Measurements from ENCODE around the gene LPXN.
A peak's percentile ranks its signal among the peaks of the same experiment; 100 is the strongest.
"Not testable (repeated sequence)": the region's sequence is repeated elsewhere in the genome, so short reads cannot be mapped to it uniquely, and the experiment has no call there.

Gene LPXN

DNA sequence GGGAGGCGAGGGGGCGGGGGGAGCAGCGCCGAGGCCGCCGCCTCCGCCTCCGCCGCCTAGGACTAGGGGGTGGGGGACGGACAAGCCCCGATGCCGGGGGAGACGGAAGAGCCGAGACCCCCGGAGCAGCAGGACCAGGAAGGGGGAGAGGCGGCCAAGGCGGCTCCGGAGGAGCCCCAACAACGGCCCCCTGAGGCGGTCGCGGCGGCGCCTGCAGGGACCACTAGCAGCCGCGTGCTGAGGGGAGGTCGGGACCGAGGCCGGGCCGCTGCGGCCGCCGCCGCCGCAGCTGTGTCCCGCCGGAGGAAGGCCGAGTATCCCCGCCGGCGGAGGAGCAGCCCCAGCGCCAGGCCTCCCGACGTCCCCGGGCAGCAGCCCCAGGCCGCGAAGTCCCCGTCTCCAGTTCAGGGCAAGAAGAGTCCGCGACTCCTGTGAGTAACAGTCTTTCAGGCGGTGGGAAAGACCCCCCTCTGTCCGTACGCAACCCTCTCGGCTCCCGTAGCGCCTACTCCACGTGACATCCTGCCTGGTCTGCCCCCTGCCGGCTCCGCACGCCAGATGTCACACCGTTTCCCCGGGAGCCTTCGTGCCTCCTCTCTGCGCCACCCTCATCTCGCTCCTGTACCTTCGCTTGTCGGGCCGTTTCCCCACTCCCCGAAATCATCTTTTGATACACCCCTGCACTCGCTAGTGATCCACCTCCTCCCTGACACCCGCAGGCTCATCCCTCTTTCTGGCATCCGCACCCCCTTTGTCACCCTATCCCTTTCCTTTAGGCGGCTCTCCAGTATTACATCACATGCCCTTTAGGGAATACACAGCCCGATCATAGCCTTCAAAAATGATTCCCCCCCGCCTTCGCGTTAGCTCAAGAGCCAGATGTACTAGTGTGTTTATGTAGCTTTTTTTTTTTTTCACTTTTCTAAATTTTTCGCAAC, 3.8 kb upstream of the LPXN start:
- peak; percentile 73 for DNase-seq (ENCODE audit: low read depth)

DNA sequence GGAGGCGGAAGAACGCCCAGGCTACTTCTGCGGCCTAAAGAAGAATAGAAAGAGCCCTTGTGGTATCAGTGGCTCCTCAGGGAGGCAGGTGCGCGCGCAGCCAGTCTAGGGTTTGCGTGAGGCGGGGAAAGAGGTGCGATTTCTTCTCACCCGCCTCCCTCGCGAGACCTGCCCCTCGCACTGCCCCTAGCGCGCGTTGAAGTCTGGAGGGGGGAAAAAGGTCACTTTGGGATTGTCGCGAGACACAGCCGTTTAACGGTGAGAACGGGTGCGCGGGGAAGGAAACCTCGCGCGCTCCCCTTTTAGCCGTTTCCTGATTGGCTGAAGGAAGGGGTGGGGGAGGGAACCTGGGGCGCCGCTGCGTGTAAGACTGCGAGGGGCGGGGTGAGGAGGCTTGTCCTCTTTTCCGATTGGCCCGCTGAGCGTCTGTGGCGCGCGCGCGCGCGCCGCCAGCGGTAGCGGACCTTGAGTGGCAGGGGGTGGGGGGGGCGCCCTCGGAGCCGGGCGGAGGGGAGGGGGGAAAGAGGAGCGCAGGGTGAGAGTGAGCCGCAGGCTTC, 3.1 kb upstream of the LPXN start, which contains the start of gene ZFP91:
Gene ZFP91 (plus strand): TSS at position 429 of the 557 bp plus-strand sequence. CDS start 219 bp downstream, outside the sequence.
- DNase-seq (ENCODE audit: low read depth): peak; percentile 96

DNA sequence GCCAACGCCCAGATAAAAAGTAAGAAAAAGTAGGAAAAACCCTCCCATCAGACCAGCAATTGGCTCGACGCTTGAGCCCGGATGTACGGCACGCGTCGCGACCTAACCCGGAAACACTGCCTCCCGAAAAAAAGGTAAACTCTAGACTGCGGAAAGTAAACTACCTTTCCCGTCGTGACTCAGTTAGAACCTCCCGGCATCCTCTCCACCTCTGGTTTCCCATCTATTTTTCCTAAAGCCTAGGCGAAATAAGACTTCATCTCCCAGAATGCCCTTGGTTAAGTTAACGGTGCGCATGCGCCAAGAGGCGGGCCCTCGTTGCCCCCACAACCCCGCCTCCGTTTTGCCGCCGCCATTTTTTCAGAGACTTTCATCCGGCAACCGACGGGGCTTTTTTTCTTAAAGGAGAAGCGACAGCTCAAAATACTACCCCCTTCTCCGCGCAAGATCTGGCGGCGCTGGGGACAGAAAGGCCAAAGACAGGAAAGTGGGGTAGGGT, 2.5 kb upstream of the LPXN start:
- peak; percentile 94 for DNase-seq (ENCODE audit: low read depth)

DNA sequence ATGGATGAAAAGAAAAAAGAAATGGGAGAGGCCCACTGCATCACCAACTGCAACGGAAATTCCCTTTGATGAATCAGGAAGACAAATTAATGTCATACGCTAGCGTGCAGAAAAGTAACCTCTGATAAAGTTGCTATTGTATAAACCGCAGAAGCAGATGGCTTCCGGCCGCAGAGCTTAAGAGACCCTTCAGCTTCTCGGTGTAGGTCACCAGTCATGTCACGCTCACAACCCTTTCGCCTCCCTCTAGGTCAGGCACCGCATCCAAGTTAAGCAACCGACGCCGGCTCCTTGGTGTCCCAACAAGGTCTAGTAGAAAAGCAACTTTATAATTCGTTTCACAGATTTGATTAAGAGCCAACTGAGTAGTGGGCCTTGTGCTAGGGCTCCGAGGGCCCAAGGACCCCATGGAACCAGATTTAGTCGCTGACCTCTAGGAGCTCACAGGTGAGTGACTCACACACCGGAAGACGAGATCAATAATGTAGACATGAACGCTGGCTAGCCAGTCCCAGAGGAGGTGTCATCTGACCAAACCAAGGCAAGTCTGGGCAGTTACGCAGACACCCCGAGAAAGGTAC, 2.0 kb upstream of the LPXN start:
- peak; percentile 74 for DNase-seq (ENCODE audit: low read depth)

DNA sequence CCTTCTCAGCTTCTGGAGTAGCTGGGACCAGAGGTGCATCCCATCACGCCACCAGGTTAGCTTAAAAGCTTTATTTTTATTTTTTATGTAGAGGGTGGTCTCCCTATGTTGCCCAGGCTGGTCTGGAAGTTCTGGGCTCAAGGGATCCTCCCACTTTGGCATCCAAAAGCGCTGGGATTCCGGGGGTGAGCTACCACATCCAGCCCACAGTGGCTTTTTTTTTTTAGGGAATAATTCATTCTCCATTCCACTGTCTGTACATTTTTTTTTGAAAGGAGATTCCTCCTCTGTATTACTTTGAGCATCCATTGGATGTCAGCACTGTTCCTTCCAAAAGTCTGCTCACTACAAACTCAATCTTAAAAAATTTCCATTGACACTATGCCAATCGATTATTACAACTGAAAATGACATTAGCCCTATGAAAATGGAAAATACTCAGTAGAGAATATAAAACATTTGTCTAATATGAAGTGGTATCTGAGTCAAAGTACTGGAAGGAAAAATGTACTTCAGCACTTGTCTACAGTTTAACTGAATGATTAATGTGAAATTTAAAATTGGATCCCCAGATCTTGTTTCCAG, 1.3 kb upstream of the LPXN start:
- DNase-seq (ENCODE audit: low read depth): peak; percentile 42

DNA sequence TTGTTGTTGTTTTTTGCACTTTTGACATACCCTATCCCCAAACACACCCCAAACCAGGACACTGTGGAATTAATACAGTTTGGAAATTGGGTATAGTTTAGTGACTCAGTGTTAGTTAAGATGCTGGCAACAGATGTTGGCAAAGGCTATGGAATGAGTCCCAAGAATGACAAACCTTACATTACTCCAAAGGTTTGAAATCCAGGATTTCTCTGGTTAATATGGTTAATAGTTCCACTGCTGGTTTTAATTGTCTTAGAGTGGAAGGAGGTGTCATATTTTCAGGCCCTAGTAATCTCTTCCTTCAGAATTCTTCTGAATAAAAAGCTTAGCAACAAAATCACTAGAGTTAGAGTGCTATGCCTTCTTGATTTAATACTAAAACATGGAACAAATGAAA, 775 bp downstream of the LPXN start:
- DNase-seq (ENCODE audit: low read depth): peak; percentile 29

DNA sequence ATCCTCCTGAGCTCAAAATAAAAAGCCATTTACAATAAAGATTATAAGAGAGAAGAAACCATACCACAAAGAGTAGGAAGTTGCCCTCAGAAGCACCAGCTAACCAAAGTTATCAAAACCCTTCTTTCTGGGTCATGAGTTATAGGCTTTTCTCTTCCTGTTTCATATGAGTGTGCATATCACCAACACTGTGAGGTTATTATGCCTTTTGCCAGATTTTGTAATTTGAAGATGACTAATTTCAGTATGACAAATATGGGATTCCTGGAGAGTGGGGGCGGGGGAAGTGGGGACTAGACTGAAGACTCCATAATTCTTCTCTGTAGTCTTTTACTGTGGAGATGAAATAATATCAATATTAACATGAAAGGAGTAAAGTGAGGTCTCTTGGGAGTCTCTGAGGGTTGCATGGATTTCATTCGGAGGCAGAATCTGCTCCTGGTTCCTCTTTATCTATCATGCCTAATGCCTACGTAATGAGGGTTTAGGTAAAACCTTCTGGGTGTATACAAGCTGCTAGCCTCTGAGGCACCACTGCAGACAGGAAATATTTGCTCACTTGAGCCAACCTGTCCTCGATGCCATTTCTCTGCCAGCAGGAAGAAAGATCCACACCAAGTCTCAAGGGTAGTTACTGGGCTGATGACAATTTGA, 2.1 kb downstream of the LPXN start:
- DNase-seq (ENCODE audit: low read depth): peak; percentile 76

DNA sequence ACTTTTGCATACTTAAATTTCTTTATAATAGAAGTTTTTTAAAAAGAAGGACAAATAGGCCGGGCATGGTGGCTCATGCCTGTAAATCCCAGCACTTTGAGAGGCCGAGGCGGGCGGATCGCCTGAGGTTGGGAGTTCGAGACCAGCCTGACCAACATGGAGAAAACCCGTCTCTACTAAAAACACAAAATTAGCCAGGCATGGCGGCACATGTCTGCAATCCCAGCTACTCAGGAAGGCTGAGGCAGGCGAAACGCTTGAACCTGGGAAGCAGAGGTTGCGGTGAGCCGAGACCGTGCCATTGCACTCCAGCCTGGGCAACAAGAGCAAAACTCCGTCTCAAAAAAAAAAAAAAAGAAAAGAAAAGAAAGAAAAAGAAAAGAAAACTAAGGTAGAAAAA, 2.8 kb downstream of the LPXN start:
- not testable (repeated sequence) for DNase-seq (ENCODE audit: low read depth)

DNA sequence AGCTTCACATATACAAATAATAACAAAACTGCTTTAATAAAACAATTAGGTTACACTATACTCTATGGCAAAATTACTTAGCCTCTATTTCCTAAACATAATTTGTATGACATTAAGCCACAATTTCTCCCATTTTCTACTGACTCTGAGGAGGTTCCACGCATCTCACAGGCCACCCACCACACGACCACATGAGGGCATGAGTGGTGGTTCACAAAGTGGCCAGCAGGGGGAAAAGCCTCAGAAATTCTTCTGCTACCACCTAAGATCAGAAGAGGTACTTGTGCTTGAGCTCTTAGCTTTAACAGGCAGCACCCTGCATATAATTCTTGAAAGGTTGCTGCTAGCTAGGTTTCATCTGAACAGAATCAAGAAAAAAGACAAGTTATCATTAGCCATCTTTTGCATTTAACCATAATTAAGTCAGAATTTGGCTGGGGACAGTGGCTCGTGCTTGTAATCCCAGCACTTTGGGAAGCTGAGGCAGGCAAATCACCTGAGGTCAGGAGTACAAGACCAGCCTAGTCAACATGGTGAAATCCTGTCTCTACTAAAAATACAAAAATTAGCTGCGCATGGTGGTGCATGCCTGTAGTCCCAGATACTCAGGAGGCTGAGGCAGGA, 7.7 kb downstream of the LPXN start:
- peak; percentile 35 for DNase-seq (ENCODE audit: low read depth)

DNA sequence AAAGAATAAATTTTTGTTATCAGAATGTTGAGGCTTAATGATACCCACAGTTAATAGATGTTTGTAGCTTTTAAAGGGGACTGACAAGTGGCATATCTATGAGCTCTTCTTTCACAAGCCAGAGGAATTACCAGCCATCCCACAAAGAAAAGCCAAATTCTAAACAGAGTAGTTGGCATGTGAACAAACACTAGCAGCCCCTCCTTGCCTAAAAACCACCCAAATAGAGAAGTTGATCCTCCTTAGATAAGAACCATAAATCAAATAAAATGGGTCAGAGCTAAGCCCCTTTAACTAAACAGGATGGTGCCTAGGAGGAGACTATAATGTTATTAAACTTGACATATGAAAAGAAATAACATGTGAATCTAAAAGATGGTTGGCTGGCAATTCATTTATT, 11.4 kb downstream of the LPXN start:
- no peak for DNase-seq (ENCODE audit: low read depth)

DNA sequence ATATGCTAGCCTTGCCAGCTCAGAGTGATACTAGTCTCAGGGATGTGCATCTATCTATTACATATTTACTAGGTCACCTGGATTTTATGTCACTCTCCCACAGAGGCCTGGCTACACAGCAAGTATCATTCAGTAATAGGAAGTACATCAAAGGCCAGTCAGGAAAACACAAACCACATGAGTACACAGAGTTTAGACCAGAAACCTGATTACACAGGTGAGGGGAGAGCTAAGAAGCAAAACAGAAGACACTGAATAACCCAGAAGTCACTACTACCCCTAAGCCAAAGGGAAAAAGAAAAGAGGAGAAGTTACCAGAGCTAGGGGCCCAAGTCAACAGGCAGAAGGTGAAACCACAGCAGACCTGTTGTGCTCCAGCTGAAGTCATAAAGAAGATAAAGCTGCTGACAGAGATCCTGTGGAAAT, 13.3 kb downstream of the LPXN start:
- no peak for DNase-seq (ENCODE audit: low read depth)

DNA sequence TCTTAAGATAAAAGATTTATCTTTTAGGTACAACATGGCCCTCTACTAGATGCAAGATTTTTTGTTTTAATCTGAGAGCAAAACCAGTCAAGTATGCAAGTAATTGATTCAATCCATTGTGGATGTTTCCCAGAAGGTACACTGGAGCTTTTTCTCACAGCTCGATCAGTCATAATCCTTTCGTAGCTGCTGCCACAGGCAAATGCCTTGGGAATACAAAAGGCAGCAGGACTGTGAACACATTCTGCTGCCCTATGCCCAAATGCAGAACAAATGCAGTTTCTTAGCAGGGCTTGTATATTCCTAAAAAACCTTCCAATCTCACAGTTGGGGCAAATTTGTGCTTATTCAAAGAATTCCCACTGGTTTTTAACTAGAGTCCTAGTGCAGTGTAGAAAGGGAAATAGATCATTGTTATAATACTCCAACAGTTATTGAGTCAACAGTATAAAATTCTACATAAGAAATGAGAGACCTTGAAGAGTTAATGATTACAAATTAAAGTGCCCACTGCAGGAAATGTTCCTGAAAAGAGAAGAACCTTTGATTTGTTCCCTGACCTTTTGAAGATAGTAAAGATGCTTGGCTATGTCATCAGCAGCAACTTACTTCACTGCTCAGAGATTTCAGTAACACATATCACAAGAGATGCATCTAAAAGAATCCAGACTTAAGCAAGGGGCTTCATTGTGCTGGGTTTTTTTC, 14.1 kb downstream of the LPXN start:
- no peak for DNase-seq (ENCODE audit: low read depth)

DNA sequence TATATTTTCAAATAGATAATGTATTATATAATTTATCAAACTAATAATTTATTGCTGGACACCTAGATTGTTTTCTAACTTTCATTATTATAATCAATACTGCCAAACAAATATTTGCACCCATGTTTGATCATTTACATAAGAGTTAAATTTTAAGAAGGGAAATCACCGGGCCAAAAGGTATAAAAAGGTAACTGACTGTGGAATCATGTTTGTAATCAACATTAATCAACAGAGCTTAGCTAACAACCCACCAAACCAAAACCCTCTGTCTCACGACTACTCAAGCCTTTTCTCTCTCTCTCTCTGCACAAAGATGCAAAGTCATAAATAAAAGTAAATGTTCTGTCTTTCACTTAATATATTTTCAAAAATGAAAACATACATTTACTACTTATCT, 14.8 kb downstream of the LPXN start:
- DNase-seq (ENCODE audit: low read depth): no peak

DNA sequence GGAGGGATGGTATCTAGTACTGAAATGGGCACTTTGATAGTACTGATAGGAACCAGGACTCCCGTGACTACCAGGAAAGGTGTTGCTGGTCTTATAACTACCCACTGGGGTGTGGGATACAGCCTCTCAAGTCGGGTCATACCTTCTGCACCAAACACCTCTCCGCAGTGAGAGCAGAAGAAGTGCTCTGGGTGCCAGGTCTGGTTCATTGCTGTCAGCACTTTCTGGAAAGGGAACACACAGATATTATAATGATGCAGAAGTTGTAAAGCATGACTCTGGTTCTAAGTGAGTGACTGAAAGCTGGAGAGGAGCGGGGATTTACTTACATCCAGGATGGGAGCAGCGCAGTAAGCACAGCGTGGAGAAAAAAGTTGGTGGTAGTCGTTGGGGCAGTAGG, 26.0 kb downstream of the LPXN start:
- DNase-seq (ENCODE audit: low read depth): no peak

DNA sequence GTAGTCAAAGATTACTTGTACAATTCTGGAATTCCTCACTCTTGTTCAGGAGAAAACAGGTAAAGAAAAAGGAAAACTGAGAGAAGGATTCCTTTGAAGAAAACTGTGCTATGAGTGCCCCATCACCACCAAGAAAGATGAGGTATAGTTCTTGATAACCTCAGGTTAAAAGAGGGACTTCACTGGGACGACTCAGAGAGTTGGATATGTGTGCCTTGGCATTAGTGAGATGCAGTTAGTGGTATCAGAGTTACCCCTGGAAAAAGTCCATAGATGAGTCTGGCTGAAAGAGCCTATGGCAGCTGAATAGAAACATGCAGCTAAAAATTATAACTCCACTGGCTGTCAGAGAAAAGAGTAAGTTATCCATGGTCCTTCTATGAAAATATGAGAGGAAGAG, 28.8 kb downstream of the LPXN start:
- DNase-seq (ENCODE audit: low read depth): no peak

DNA sequence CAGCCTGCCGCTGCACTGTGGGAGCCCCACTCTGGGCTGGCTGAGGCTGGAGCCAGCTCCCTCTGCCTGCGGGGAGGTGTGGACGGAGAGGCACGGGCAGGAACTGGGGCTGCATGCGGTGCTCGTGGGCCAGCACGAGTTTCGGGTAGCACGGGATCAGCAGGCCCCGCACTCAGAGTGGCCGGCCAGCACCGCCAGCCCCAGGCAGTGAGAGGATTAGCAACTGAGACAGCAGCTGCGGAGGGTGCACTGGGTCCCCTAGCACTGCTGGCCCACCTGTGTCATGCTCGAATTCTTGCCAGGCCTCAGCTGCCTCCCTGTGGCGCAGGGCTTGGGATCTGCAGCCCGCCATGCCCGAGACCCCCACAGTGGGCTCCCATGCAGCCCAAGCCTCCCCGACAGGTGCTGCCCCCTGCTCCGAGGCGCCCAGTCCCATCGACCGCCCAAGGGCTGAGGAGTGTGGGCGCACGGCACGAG, 43.8 kb downstream of the LPXN start:
- DNase-seq (ENCODE audit: low read depth): no peak

DNA sequence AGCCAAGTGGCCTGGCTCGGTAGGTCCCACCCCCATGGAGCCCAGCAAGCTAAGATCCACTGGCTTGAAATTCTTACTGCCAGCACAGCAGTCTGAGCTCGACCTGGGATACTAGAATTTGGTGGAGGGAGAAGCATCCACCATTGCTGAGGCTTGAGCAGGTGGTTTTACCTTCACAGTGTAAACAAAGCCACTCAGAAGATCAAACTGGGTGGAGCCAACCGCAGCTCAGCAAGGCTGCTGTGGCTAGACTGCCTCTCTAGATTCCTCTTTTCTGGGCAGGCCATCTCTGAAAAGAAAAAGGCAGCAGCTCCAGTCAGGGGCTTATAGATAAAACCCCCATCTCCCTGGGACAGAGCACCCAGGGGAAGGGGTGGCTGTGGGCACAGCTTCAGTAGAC, 45.4 kb downstream of the LPXN start:
- DNase-seq (ENCODE audit: low read depth): no peak

DNA sequence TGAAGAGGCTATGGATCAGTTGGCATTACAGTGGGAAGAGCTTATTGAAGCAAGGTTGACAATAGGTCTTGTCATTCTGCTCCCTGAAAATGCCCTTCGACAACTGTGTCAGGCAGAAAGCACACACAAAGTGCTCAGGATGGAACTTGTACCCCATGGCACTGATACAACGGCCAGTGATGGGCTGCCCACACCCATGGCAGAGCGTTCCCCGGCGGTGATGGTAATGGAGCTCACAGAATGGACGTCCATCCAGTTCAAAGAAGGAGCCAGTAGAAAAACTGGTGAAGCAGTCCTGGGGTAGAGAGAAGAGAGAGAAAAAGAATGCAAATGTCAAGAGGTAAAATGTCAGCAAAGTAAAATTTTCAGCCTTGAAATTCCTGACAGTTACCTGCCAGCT, 48.2 kb downstream of the LPXN start:
- no peak for DNase-seq (ENCODE audit: low read depth)

DNA sequence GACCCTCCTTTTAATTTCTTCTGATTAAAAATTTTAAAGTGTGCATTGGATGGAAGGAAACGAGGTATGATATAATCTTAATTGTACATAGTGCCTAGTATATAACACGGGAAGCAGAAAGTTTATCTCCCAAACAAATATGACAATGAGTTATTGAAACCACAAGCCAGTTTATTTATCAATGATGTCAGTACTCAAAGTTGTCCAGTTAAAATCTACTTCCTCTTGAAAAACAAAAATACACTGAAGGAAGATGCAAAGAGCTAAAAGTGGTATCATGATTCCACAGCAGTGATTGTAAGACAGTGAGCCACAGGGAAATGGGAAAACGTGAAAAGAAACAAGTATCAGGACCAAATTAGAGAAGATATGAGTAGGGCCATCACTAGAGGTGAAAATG, 48.9 kb downstream of the LPXN start:
- DNase-seq (ENCODE audit: low read depth): no peak

DNA sequence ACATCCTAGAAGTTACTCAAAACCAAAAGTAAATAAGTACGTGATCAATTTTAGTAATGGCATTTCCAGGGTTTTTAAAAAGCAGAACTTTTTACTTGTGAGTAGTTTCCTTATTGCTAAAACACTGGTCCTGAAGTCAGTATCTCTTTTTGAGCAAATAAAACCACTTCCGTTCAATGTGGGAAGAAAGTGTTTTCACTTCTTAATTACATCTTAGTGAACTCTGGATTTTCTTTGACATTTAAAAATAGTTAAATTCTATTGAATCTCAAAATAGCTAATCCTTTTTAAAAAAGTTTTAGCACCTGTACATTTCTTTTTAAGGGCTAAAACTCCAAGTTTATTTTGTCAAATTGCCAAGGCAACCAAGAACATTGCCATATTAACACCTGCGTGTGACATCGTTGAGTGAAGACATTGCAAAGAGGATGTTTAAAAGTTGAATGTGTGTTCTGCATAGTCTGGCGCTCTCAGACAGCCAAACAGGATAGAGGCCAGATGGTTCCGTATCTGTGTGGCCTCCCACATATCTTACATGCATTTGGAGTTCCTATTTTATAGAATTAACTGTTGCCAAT, 50.5 kb downstream of the LPXN start:
- DNase-seq (ENCODE audit: low read depth): no peak

All from HS-27A (cell line).